HL-60 (cell line): ENCODE measurements around the gene ATP1A4.

Experiments used
- GABPA ChIP-seq: IDR thresholded peaks from 2 replicates; pipeline ENCODE4 v1.6.1; 2012; ENCODE audit warnings: low read depth
- POLR2AphosphoS5 ChIP-seq: IDR thresholded peaks from 2 replicates; pipeline ENCODE4 v1.6.1; 2012; ENCODE audit warnings: low read depth
- SPI1 ChIP-seq: IDR thresholded peaks from 2 replicates; pipeline ENCODE4 v1.6.1; 2012; ENCODE audit warnings: low read depth, mild to moderate bottlenecking, borderline replicate concordance
- TF ChIP-seq, protein P1 (sequence below): IDR thresholded peaks from one replicate; pipeline ENCODE4 v1.5.1; 2011; ENCODE audit warnings: low read length, control low read depth, inconsistent platforms; ENCODE audit not compliant: insufficient read depth
- TF ChIP-seq, protein P2 (sequence below): IDR thresholded peaks from 2 replicates; pipeline ENCODE4 v1.6.1; 2012; ENCODE audit warnings: low read depth; ENCODE audit not compliant: insufficient replicate concordance

DNA sequence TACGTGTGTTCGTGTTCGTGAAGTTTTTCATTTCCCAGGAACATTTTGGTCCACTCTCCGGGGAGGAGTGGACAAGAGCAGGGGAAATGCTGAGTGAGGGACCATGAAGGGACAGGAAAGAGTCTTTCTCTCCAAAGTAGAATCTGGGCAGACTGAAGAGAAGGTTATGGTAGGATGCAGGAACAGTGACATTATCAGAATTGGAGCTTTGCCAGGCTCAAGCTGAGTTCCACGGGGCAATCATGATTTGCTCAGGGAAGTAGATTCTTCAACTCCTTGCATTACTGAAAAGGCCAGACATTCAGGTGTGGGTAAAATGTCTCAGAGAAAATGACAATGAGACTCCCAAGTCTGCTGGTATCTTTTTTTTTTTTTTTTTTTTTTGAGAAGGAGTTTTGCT lies 16.6 kb downstream of the ATP1A4 start:
- TF ChIP-seq, protein P1, sequence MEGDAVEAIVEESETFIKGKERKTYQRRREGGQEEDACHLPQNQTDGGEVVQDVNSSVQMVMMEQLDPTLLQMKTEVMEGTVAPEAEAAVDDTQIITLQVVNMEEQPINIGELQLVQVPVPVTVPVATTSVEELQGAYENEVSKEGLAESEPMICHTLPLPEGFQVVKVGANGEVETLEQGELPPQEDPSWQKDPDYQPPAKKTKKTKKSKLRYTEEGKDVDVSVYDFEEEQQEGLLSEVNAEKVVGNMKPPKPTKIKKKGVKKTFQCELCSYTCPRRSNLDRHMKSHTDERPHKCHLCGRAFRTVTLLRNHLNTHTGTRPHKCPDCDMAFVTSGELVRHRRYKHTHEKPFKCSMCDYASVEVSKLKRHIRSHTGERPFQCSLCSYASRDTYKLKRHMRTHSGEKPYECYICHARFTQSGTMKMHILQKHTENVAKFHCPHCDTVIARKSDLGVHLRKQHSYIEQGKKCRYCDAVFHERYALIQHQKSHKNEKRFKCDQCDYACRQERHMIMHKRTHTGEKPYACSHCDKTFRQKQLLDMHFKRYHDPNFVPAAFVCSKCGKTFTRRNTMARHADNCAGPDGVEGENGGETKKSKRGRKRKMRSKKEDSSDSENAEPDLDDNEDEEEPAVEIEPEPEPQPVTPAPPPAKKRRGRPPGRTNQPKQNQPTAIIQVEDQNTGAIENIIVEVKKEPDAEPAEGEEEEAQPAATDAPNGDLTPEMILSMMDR, result no peak
- TF ChIP-seq, protein P2, sequence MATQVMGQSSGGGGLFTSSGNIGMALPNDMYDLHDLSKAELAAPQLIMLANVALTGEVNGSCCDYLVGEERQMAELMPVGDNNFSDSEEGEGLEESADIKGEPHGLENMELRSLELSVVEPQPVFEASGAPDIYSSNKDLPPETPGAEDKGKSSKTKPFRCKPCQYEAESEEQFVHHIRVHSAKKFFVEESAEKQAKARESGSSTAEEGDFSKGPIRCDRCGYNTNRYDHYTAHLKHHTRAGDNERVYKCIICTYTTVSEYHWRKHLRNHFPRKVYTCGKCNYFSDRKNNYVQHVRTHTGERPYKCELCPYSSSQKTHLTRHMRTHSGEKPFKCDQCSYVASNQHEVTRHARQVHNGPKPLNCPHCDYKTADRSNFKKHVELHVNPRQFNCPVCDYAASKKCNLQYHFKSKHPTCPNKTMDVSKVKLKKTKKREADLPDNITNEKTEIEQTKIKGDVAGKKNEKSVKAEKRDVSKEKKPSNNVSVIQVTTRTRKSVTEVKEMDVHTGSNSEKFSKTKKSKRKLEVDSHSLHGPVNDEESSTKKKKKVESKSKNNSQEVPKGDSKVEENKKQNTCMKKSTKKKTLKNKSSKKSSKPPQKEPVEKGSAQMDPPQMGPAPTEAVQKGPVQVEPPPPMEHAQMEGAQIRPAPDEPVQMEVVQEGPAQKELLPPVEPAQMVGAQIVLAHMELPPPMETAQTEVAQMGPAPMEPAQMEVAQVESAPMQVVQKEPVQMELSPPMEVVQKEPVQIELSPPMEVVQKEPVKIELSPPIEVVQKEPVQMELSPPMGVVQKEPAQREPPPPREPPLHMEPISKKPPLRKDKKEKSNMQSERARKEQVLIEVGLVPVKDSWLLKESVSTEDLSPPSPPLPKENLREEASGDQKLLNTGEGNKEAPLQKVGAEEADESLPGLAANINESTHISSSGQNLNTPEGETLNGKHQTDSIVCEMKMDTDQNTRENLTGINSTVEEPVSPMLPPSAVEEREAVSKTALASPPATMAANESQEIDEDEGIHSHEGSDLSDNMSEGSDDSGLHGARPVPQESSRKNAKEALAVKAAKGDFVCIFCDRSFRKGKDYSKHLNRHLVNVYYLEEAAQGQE, result no peak
- no peak for TF ChIP-seq GABPA
- TF ChIP-seq SPI1, result no peak
- no peak for TF ChIP-seq POLR2AphosphoS5
